ENCODE measurements around the gene PDLIM7. TPM values are rescaled to one million over a fixed set of nuclear protein-coding genes. Genes with fewer than 3 reads are reported as not detected.

The PDLIM7 gene
- total and polyA plus RNA-seq, 2 of the 8 experiments (the other 6 are each of a cell fraction or from before 2014, with no cell fraction given) = 67.3 to 94.2 TPM

- H4K20me1 ChIP-seq (replicated peaks in 1 of 2; ENCODE audit: control insufficient read depth in 1 of 2, insufficient read depth in 2 of 2, low read length in 2 of 2) = peaks cover 9% of the 10 kb centered on the region in 2 experiments
- no peak overlapping the region for H3K56ac ChIP-seq (replicated peaks; ENCODE audit: insufficient read length, low read depth, low read length)
- no peak overlapping the region for H2AFZ ChIP-seq (ENCODE audit: low read length)
- H3K4me1 ChIP-seq (replicated peaks in 1 of 4; ENCODE audit: control insufficient read depth in 3 of 4, insufficient read depth in 4 of 4, low read length in 3 of 4) = no peaks in the 10 kb centered on the region
- POLR2A ChIA-PET (ENCODE audit: partially characterized antibody) = interaction anchor here (0.8 to 5.0 kb wide), 8 partner anchors 8 to 28 kb away, joined by 3 to 11 read pairs (median 4); partner anchors contain the start of gene PDLIM7
- FAIRE-seq (no peak), DNase-seq (ENCODE audit: low read depth in 1 of 2, low spot score in 2 of 2) (no peak)
- H3K23me2 ChIP-seq (ENCODE audit: low read depth, low read length) = no peaks in the 10 kb centered on the region
- no peak overlapping the region for H2AK5ac ChIP-seq (ENCODE audit: low read depth, low read length)
- H3K18ac ChIP-seq (ENCODE audit: extremely low read depth, low read length) = no peak overlapping the region
- no peak overlapping the region for H3K14ac ChIP-seq (ENCODE audit: insufficient read length)
- H3K79me2 ChIP-seq (ENCODE audit: control insufficient read depth in 1 of 2, insufficient read depth in 2 of 2, low read length in 2 of 2) = no peaks in the 10 kb centered on the region
- no peak overlapping the region for H4K91ac ChIP-seq (replicated peaks; ENCODE audit: insufficient read length, low read length)
- H3K23ac ChIP-seq (ENCODE audit: insufficient read length) = no peak overlapping the region
- no peak overlapping the region for H3K4ac ChIP-seq (replicated peaks; ENCODE audit: insufficient read length, low read depth, low read length)
- no peaks in the 10 kb centered on the region for H3K27me3 ChIP-seq (replicated peaks in 1 of 4; ENCODE audit: control insufficient read depth in 3 of 4, extremely low read depth in 1 of 4, insufficient read depth in 3 of 4, low read length in 3 of 4)
- H2BK12ac ChIP-seq (ENCODE audit: low read depth, low read length) = no peak overlapping the region
- CTCF ChIA-PET (ENCODE audit: partially characterized antibody) = interaction anchor here (0.6 to 2.2 kb wide), 6 partner anchors 9 to 214 kb away, joined by 3 to 12 read pairs (median 3); partner anchors contain the start of gene DOK3
- WGBS, 2 experiments (ENCODE audit: extremely low coverage in 1 of 2, insufficient coverage in 1 of 2, insufficient read length in 1 of 2, insufficient replicate concordance in 2 of 2, low coverage in 1 of 2, low lambda C conversion rate in 2 of 2, missing lambda C conversion rate in 1 of 2) = 94% methylated on average over 13 of the region's 19 CpGs; no CpG with 5 or more reads in 1 of the 2 experiments
- H2BK20ac ChIP-seq (ENCODE audit: low read length) = no peak overlapping the region
- H3K79me1 ChIP-seq (ENCODE audit: low read depth, low read length) = no peaks in the 10 kb centered on the region
- no peak overlapping the region for H3K4me2 ChIP-seq (ENCODE audit: insufficient read depth in 1 of 2, low read depth in 2 of 2, low read length in 2 of 2)
- no peak overlapping the region for H4K8ac ChIP-seq (ENCODE audit: extremely low read depth, insufficient read depth, low read length)
- peaks cover 29 to 63% (median 42%) of the 10 kb centered on the region in 4 experiments; a peak in 7 of 8 replicates for H3K36me3 ChIP-seq (ENCODE audit: control insufficient read depth in 2 of 4, insufficient read depth in 4 of 4, low read length in 3 of 4)
- H3K27ac ChIP-seq (ENCODE audit: low read depth, low read length) = no peak overlapping the region
- no peak overlapping the region for H4K5ac ChIP-seq (ENCODE audit: insufficient read length, low read depth, low read length)
- TF ChIP-seq RBBP5 (IDR thresholded peaks at IDR 0.05; ENCODE audit: borderline replicate concordance, low read depth, low read length) = no peak
- TF ChIP-seq MAFK (IDR thresholded peaks at IDR 0.05; ENCODE audit: low read depth, low read length) = no peak
- TF ChIP-seq CHD2 (IDR thresholded peaks at IDR 0.05; ENCODE audit: low read length) = no peak
- TF ChIP-seq POLR2AphosphoS5 (IDR thresholded peaks at IDR 0.05; ENCODE audit: low read depth, low read length) = no peak
- no peak overlapping the region for H2BK120ac ChIP-seq (replicated peaks; ENCODE audit: low read depth, low read length)
- no peak overlapping the region for H2BK5ac ChIP-seq (ENCODE audit: low read depth, low read length)
- no peaks in the 10 kb centered on the region for H3K9me3 ChIP-seq (ENCODE audit: insufficient read depth in 2 of 2, low read depth in 1 of 2, low read length in 1 of 2)
- H2BK15ac ChIP-seq (ENCODE audit: low read length) = no peak overlapping the region
- no peak overlapping the region for H3K4me3 ChIP-seq (ENCODE audit: extremely low read depth in 1 of 4, insufficient read depth in 2 of 4, low read depth in 3 of 4, low read length in 4 of 4)
- H3K9ac ChIP-seq (replicated peaks in 1 of 4; ENCODE audit: extremely low read depth in 1 of 4, low read depth in 3 of 4, low read length in 3 of 4) = no peak overlapping the region
Observed at GRCh38 chr5:177523711-177524538, 26.5 kb upstream of the PDLIM7 start.

Measured in H1 (cell line).